PFSK-1 (cell line): Measurements from ENCODE around the gene UBE2QL1.

ENCODE experiments used
- FOXP2 ChIP-seq: optimal IDR thresholded peaks from 2 replicates; pipeline ENCODE3; 2011; ENCODE audit warnings: borderline replicate concordance, control low read depth, inconsistent platforms; ENCODE audit not compliant: insufficient read depth; ENCODE audit errors: extremely low read length, extremely low read depth
- POLR2AphosphoS5 ChIP-seq: IDR thresholded peaks from 2 replicates; pipeline ENCODE4 v1.6.1; 2012; ENCODE audit warnings: low read depth, mild to moderate bottlenecking, control low read depth, low read length, moderate library complexity
- SIN3A ChIP-seq: IDR thresholded peaks from 2 replicates; pipeline ENCODE4 v1.6.1; 2012; ENCODE audit warnings: mild to moderate bottlenecking, low read length, moderate library complexity, borderline replicate concordance; ENCODE audit not compliant: insufficient read depth
- TAF1 ChIP-seq: IDR thresholded peaks from 2 replicates; pipeline ENCODE4 v1.6.1; 2012; ENCODE audit warnings: low read length, control low read depth, borderline replicate concordance; ENCODE audit not compliant: insufficient read depth
- TF ChIP-seq, protein P1 (sequence below), 2 experiments: IDR thresholded peaks; 2 replicates each; pipeline versions ENCODE4 v1.6.1 to v1.8.0; 2011 to 2012; ENCODE audit warnings: low read depth in 2 of 2, low read length in 2 of 2, control low read depth in 1 of 2, inconsistent platforms in 1 of 2, mild to moderate bottlenecking in 1 of 2, moderate library complexity in 1 of 2; ENCODE audit not compliant: insufficient read depth in 1 of 2

Gene UBE2QL1

DNA sequence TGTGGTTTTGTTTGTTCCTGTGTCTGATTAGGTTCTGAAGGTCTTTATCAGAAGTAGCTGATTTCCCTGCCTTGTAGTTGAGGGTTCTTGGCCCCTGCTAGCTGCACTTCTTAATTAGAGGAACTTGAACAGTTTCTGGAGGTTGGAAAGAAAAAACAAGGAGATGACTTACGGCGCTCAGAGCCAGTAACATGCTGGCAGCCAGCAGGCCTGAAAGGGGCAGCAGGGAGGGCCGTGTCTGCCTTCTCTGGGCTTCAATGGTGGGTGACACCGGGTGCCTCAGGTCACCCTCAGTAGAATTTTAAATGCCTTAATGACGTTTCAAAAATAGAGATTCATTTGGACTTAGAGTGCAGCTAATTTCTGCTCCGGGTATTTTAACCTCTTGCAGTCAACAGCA is 15.8 kb downstream of the UBE2QL1 start:
- TF ChIP-seq SIN3A = no peak

DNA sequence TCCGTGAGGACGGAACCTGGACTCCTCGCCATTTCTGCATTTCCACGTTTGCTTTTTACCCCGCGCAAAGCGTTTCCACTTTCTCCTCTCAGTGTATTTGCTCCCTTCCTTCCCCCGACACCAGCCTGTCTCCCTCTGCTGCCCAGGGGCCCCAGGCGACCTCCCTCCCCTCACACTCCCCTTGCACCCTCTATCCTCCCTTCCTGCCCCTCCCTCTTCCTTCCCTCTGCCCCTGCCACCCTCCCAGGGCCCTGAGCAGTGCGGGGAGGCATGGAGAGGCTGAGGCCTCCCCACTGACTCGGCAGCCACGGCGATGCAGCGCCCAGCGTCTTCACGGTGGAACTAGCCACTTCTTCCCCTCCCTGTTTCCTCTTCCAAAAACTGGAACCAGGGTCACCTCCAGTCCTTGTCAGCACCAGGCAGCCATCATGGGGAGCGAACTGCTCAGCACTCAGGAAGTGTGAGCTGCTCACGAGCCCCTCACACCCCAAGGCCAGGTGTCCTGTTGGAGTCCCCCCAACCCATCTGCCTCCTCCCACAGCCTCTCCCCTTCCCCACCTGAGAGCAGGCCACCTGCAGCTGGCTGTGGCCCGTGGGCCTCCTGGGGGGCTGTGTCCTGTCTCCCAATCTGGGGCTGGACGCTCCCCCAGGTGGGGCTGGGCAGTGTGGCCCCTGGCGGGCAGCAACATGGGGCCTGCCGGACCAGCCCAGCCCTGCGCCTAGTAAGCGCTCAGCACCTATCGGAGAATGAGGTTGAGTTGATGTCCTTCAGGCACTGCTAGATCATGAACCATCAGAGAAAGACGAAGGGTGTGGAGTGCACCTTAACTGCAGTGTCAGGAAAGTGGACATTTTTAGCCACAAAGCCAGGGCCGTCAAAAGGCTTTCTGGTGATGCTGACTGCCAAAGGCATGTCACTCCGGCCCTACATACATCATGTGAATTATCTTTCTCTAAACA is 17.5 kb downstream of the UBE2QL1 start:
- TF ChIP-seq SIN3A (no peak), TAF1 (no peak), FOXP2 (no peak), POLR2AphosphoS5 (no peak)
- TF ChIP-seq, protein P1, sequence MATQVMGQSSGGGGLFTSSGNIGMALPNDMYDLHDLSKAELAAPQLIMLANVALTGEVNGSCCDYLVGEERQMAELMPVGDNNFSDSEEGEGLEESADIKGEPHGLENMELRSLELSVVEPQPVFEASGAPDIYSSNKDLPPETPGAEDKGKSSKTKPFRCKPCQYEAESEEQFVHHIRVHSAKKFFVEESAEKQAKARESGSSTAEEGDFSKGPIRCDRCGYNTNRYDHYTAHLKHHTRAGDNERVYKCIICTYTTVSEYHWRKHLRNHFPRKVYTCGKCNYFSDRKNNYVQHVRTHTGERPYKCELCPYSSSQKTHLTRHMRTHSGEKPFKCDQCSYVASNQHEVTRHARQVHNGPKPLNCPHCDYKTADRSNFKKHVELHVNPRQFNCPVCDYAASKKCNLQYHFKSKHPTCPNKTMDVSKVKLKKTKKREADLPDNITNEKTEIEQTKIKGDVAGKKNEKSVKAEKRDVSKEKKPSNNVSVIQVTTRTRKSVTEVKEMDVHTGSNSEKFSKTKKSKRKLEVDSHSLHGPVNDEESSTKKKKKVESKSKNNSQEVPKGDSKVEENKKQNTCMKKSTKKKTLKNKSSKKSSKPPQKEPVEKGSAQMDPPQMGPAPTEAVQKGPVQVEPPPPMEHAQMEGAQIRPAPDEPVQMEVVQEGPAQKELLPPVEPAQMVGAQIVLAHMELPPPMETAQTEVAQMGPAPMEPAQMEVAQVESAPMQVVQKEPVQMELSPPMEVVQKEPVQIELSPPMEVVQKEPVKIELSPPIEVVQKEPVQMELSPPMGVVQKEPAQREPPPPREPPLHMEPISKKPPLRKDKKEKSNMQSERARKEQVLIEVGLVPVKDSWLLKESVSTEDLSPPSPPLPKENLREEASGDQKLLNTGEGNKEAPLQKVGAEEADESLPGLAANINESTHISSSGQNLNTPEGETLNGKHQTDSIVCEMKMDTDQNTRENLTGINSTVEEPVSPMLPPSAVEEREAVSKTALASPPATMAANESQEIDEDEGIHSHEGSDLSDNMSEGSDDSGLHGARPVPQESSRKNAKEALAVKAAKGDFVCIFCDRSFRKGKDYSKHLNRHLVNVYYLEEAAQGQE (IDR thresholded peaks at IDR 0.05; ENCODE audit: insufficient read depth in 1 of 2, low read depth in 2 of 2, low read length in 2 of 2) = no peak

DNA sequence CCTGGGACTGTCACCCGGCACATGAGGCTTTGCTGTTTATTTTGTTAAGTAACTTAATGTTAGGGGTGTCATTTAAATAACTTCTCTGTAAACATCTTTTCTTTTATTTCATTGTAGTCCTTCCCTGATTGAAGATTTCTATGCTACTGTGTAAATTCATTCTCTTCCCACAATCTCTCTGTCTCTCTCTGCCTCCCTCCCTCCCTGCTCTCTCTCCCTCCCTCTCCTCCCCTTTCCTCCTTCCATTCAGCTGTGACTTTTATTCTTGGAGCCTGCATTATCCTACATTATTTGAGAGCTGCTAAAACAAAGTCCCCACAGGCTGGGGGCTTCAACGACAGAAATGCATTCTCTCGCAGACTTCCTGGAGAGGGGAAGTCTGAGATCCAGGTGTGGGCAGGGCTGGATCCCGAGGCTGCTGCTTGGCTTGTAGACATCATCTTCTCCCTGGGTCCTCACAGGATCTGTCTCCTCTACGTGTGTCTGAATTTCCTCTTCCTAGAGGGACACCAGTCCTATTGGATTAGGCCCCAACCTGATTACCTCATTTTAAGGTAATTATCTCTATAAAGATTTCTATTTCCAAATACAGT is 18.4 kb downstream of the UBE2QL1 start:
- TF ChIP-seq FOXP2 = no peak
- TF ChIP-seq TAF1 = no peak
- TF ChIP-seq, protein P1 (IDR thresholded peaks at IDR 0.05; ENCODE audit: insufficient read depth in 1 of 2, low read depth in 2 of 2, low read length in 2 of 2) = no peak
- TF ChIP-seq POLR2AphosphoS5 = no peak
- no peak for TF ChIP-seq SIN3A

DNA sequence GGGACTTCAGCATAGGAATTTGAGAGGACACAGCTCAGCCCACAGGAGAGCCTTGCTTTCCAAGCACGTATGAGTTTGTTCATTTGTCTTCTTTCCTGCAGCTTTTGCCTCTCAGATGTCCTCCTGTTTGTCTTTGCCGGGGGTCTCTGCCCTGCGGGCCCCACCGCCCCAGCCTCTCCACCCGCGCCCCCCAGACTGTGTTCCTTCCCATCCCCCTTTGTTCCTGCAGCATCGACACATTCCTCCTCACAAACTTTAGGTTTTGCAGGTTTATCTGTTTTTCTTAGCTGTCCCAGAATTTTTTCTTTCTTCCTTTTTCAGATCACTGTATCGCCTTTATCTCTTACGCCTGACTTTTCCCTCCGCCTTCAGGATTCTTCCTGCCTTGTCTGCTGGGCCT is 18.9 kb downstream of the UBE2QL1 start:
- no peak for TF ChIP-seq TAF1
- TF ChIP-seq, protein P1 (IDR thresholded peaks at IDR 0.05; ENCODE audit: insufficient read depth in 1 of 2, low read depth in 2 of 2, low read length in 2 of 2) = no peak

DNA sequence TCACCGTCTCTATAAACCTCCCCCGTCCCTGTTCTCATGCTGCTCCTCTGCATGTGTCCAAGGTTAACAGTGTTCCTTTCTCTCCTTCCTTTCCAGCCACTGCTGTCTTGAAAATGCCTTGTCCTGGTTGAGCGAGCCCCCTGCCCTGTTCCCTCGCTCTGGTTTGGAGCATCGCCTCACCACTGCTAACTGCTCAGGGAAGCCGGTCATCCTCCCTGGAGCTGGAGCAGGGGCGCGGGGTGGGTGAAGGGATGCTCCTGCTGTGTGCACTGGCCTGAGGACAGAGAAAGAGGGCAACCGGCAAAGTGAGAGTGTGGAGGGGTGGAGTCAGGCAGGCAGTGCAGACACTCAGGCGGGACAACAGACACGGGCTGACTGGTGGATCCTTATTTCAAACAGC is 19.4 kb downstream of the UBE2QL1 start:
- no peak for TF ChIP-seq FOXP2
- no peak for TF ChIP-seq SIN3A
- TF ChIP-seq, protein P1 (IDR thresholded peaks at IDR 0.05; ENCODE audit: insufficient read depth in 1 of 2, low read depth in 2 of 2, low read length in 2 of 2) = no peak
- TF ChIP-seq TAF1 = no peak
- no peak for TF ChIP-seq POLR2AphosphoS5
